SH-SY5Y (cell line): ENCODE measurements around the gene DDX20.

Experiments used
- GATA2 ChIP-seq: IDR thresholded peaks from 2 replicates; pipeline ENCODE4 v1.6.1; 2011; ENCODE audit warnings: mild to moderate bottlenecking, low read depth, low read length
- GATA3 ChIP-seq: IDR thresholded peaks from 2 replicates; pipeline ENCODE4 v1.6.1; 2011; ENCODE audit warnings: low read depth, mild to moderate bottlenecking, low read length, moderate library complexity

DNA sequence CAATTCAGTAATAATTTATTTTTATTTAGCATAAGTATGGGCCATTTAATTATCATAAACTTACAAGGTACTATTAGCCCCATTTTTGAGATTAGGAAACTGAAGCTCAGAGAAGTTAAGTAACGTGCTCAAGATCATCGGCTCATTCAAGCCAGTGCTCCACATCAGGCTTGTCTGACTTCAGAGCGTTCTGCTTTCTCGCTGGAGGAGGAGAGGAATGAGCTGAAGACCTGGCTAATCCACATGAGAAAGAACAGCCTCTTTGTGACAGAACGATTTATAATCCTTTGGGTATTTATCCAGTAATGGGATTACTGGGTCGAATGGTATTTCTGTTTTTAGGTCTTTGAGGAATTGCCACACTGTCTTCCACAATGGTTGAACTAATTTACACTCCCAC is 39.7 kb downstream of the DDX20 start:
- TF ChIP-seq GATA2 (no peak), GATA3 (no peak)
